ENCODE measurements around the gene ASIC3.
A peak's percentile ranks its signal among the peaks of the same experiment; 100 is the strongest.
"Not testable (repeated sequence)": the region's sequence is repeated elsewhere in the genome, so short reads cannot be mapped to it uniquely, and the experiment has no call there.

Gene ASIC3

DNA sequence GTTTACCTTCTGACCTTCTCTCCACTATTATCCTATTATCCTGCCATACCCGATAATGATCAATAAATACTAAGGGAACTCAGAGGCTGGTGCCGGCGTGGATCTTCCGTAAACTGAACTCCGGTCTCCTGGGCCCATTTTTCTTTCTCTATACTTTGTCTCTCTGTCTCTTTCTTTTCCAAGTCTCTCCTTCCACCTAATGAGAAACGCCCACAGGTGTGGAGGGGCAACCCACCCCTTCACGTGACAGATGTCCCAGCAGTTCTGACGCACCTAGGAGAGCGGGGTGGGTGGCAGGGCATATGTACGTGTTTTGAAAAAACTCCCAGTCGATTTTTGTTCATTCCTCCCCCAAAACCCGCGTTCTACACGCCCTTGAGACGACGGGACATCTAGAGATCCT lies 20.6 kb upstream of the ASIC3 start:
- H3K27me3 ChIP-seq (ENCODE audit: insufficient read depth, low read length, poor library complexity, severe bottlenecking); H3K9me3 ChIP-seq (ENCODE audit: insufficient read depth, low read depth, low read length); H3K79me2 ChIP-seq (ENCODE audit: insufficient read depth, low read length); H3K9ac ChIP-seq (ENCODE audit: low read depth, low read length, poor library complexity, severe bottlenecking); H3K36me3 ChIP-seq (ENCODE audit: insufficient read depth, low read length); H3K4me1 ChIP-seq (ENCODE audit: insufficient read depth, low read length, poor library complexity, severe bottlenecking); H3F3A ChIP-seq (ENCODE audit: low read depth); H4K20me1 ChIP-seq (ENCODE audit: insufficient read depth, low read length, poor library complexity, severe bottlenecking); H3K9me2 ChIP-seq (replicated peaks; ENCODE audit: low read depth, low read length): not testable (repeated sequence)
- H3K4me2 ChIP-seq (ENCODE audit: low read depth, low read length, poor library complexity, severe bottlenecking), result peak overlapping the region; percentile 71
- H3K4me3 ChIP-seq (ENCODE audit: low read length, poor library complexity, severe bottlenecking), result peak overlapping the region; percentile 82
- H2AFZ ChIP-seq (ENCODE audit: low read length), result peak overlapping the region; percentile 80

DNA sequence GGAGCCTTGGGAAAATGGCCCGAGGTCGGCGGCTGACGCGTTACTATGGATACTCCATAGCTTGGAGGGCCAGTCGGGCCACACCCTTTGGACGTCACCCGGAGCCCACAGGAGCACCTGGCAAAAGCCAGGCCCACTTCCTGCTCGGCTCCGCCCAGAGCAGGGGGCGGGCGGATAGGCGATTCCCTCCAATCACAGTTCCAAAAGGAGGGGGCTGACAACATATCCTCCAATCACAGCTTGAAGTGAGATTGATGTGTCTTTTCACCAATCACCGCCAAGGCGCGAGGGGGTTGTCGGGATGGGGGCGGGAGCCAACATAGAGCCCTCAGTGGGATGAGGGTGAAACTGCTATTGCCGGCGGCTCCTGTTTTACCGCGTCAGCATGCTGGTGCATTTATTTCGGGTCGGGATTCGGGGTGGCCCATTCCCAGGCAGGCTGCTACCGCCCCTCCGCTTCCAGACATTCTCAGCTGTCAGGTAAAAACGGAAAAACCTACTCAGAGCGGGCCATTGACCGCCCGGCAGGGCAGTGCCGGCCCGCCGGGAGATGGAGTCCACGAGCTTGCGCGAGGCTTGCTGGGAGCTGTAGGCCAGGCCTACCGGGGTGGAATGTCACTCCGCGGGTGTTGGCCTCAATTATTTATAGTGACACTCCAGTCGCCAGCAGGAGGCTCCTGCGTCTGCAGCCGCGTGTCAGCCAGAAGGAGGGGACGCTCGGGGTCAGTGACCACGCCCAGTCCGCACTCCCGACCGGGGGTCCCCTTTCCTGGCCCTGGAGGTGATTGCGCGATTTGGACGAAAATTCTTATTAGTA lies 20.0 kb upstream of the ASIC3 start, which contains the start of gene ABCB8:
Gene ABCB8, plus strand, starts transcription at position 320 of the 817 bp plus-strand sequence. Its CDS starts 66 bp downstream, at position 386.
- no peaks in the 10 kb centered on the region for H3K27me3 ChIP-seq (ENCODE audit: insufficient read depth, low read length, poor library complexity, severe bottlenecking)
- H3K9ac ChIP-seq (ENCODE audit: low read depth, low read length, poor library complexity, severe bottlenecking), result peak within 1 kb of the TSS; percentile 85
- H3K79me2 ChIP-seq (ENCODE audit: insufficient read depth, low read length), result peaks cover 6% of the 10 kb centered on the region; the same call in 1 of the 2 replicates
- H3F3A ChIP-seq (ENCODE audit: low read depth), result no peaks in the 10 kb centered on the region
- H2AFZ ChIP-seq (ENCODE audit: low read length), result peak within 1 kb of the TSS; percentile 94
- H3K9me2 ChIP-seq (replicated peaks; ENCODE audit: low read depth, low read length), result no peaks in the 10 kb centered on the region
- H3K4me3 ChIP-seq (ENCODE audit: low read length, poor library complexity, severe bottlenecking), result peak within 1 kb of the TSS; percentile 82
- H3K4me2 ChIP-seq (ENCODE audit: low read depth, low read length, poor library complexity, severe bottlenecking), result peak within 1 kb of the TSS; percentile 98
- H4K20me1 ChIP-seq (ENCODE audit: insufficient read depth, low read length, poor library complexity, severe bottlenecking), result no peaks in the 10 kb centered on the region
- H3K9me3 ChIP-seq (ENCODE audit: insufficient read depth, low read depth, low read length), result no peaks in the 10 kb centered on the region
- H3K4me1 ChIP-seq (ENCODE audit: insufficient read depth, low read length, poor library complexity, severe bottlenecking), result peaks cover 9% of the 10 kb centered on the region
- H3K36me3 ChIP-seq (ENCODE audit: insufficient read depth, low read length), result no peaks in the 10 kb centered on the region
- TF ChIP-seq, protein P1, sequence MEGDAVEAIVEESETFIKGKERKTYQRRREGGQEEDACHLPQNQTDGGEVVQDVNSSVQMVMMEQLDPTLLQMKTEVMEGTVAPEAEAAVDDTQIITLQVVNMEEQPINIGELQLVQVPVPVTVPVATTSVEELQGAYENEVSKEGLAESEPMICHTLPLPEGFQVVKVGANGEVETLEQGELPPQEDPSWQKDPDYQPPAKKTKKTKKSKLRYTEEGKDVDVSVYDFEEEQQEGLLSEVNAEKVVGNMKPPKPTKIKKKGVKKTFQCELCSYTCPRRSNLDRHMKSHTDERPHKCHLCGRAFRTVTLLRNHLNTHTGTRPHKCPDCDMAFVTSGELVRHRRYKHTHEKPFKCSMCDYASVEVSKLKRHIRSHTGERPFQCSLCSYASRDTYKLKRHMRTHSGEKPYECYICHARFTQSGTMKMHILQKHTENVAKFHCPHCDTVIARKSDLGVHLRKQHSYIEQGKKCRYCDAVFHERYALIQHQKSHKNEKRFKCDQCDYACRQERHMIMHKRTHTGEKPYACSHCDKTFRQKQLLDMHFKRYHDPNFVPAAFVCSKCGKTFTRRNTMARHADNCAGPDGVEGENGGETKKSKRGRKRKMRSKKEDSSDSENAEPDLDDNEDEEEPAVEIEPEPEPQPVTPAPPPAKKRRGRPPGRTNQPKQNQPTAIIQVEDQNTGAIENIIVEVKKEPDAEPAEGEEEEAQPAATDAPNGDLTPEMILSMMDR (conservative IDR thresholded peaks at IDR 0.05; ENCODE audit: low read length), result peak; percentile 60
- TF ChIP-seq EZH2phosphoT487 (IDR thresholded peaks at IDR 0.05; ENCODE audit: borderline replicate concordance), result no peak

DNA sequence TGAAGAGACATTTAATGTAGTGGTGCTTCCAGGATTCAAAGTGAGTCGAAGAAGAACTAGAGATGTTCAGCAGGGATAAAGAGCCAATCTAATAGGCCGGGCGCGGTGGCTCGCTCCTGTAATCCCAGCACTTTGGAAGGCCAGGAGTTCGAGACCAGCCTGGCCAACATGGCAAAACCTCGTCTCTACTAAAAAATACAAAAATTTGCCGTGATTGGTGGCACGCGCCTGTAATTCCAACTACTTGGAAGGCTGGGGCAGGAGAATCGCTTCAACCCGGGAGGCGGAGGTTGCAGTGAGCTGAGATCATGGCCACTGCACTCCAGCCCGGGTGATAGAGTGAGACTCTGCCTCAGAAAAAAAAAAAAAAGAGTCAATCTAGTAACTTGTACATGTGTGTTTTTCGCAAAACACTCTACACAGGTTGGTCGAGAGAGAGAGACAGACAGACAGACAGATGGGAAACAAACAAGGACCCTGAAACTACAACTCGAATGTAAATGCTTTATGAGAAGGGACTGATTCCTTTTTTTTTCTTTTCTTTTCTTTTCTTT lies 19.3 kb upstream of the ASIC3 start:
- Histone ChIP-seq H3K27me3 (ENCODE audit: insufficient read depth, low read length, poor library complexity, severe bottlenecking) (no peaks in the 10 kb centered on the region), H3K4me2 (ENCODE audit: low read depth, low read length, poor library complexity, severe bottlenecking) (peak overlapping the region; percentile 98), H3K79me2 (ENCODE audit: insufficient read depth, low read length) (peaks cover 6% of the 10 kb centered on the region; the same call in 1 of the 2 replicates), H4K20me1 (ENCODE audit: insufficient read depth, low read length, poor library complexity, severe bottlenecking) (no peaks in the 10 kb centered on the region), H3K4me3 (ENCODE audit: low read length, poor library complexity, severe bottlenecking) (peak overlapping the region; percentile 82), H2AFZ (ENCODE audit: low read length) (peak overlapping the region; percentile 94), H3K36me3 (ENCODE audit: insufficient read depth, low read length) (no peaks in the 10 kb centered on the region), H3K9me2 (replicated peaks; ENCODE audit: low read depth, low read length) (no peaks in the 10 kb centered on the region), H3K9me3 (ENCODE audit: insufficient read depth, low read depth, low read length) (no peaks in the 10 kb centered on the region), H3F3A (ENCODE audit: low read depth) (no peaks in the 10 kb centered on the region), H3K4me1 (ENCODE audit: insufficient read depth, low read length, poor library complexity, severe bottlenecking) (peaks cover 9% of the 10 kb centered on the region), H3K9ac (ENCODE audit: low read depth, low read length, poor library complexity, severe bottlenecking) (peak overlapping the region; percentile 85)
- no peak for TF ChIP-seq EZH2phosphoT487 (IDR thresholded peaks at IDR 0.05; ENCODE audit: borderline replicate concordance)
- TF ChIP-seq, protein P1 (conservative IDR thresholded peaks at IDR 0.05; ENCODE audit: low read length), result no peak
